HepG2 (cell line): Measurements from ENCODE around the gene TBC1D10A. TPM values are rescaled to one million over a fixed set of nuclear protein-coding genes. Genes with fewer than 3 reads are reported as not detected.
A peak's percentile ranks its signal among the peaks of the same experiment; 100 is the strongest.

Experiments used
- ARNT ChIP-seq: fragments of 450-650 bp; IDR thresholded peaks from 2 replicates; pipeline ENCODE4 v1.6.1; 2017
- CAMTA2 ChIP-seq: sonication (generic); formaldehyde crosslinking; IDR thresholded peaks from 2 replicates; pipeline ENCODE4 v1.4.0; 2020; ENCODE audit warnings: mild to moderate bottlenecking, missing genetic modification reagents, borderline replicate concordance
- CSRNP1 ChIP-seq: sonication (generic); formaldehyde crosslinking; IDR thresholded peaks from 2 replicates; pipeline ENCODE4 v1.8.1; 2023; ENCODE audit warnings: mild to moderate bottlenecking, missing genetic modification reagents
- HIC2 ChIP-seq: sonication (generic); formaldehyde crosslinking; IDR thresholded peaks from 2 replicates; pipeline ENCODE4 v1.9.0; 2022; ENCODE audit warnings: low read depth, missing genetic modification reagents
- MAFG ChIP-seq: sonication (generic); formaldehyde crosslinking; IDR thresholded peaks from 2 replicates; pipeline ENCODE4 v1.5.1; 2020; ENCODE audit warnings: mild to moderate bottlenecking, missing genetic modification reagents
- PITX1 ChIP-seq: sonication (generic); formaldehyde crosslinking; IDR thresholded peaks from 2 replicates; pipeline ENCODE4 v1.5.1; 2020; ENCODE audit warnings: mild to moderate bottlenecking, missing genetic modification reagents
- POLR2AphosphoS5 ChIP-seq: IDR thresholded peaks from 2 replicates; pipeline ENCODE4 v1.6.1; 2012; ENCODE audit warnings: low read depth, low read length
- TBX2 ChIP-seq: sonication (generic); formaldehyde crosslinking; IDR thresholded peaks from 2 replicates; pipeline ENCODE4 v1.5.0; 2020; ENCODE audit warnings: missing genetic modification reagents, mild to moderate bottlenecking, borderline replicate concordance
- ZBTB7B ChIP-seq: sonication (generic); formaldehyde crosslinking; IDR thresholded peaks from 2 replicates; pipeline ENCODE4 v1.4.0; 2020; ENCODE audit warnings: missing genetic modification reagents
- ZFP36L1 ChIP-seq: sonication (generic); formaldehyde crosslinking; IDR thresholded peaks from 2 replicates; pipeline ENCODE4 v1.8.0; 2022; ENCODE audit warnings: mild to moderate bottlenecking, missing genetic modification reagents, moderate library complexity
- ZFX ChIP-seq: sonication (generic); formaldehyde crosslinking; IDR thresholded peaks from 2 replicates; pipeline ENCODE4 v1.4.0; 2020; ENCODE audit warnings: mild to moderate bottlenecking, low read depth, missing genetic modification reagents, moderate library complexity
- ZHX1 ChIP-seq: sonication (generic); formaldehyde crosslinking; IDR thresholded peaks from 2 replicates; pipeline ENCODE4 v1.8.1; 2022; ENCODE audit warnings: low read depth, mild to moderate bottlenecking, missing genetic modification reagents
- ZNF335 ChIP-seq: sonication (generic); formaldehyde crosslinking; IDR thresholded peaks from 2 replicates; pipeline ENCODE4 v1.4.0; 2020; ENCODE audit warnings: missing genetic modification reagents
- ZNF615 ChIP-seq: sonication (generic); formaldehyde crosslinking; IDR thresholded peaks from 2 replicates; pipeline ENCODE4 v1.5.0; 2020; ENCODE audit warnings: mild to moderate bottlenecking, missing genetic modification reagents, borderline replicate concordance
- ZNF646 ChIP-seq: sonication (generic); formaldehyde crosslinking; IDR thresholded peaks from 2 replicates; pipeline ENCODE4 v1.9.0; 2021; ENCODE audit warnings: mild to moderate bottlenecking, missing genetic modification reagents
- ZZZ3 ChIP-seq: sonication (generic); formaldehyde crosslinking; IDR thresholded peaks from 2 replicates; pipeline ENCODE4 v1.4.0; 2020; ENCODE audit warnings: missing genetic modification reagents, mild to moderate bottlenecking, borderline replicate concordance
- polyA plus RNA-seq, 8 experiments: library from polyadenylated mRNA; depleted of rRNA in 3 of 8; stranded (reverse) in 7 of 8; unstranded in 1 of 8; fragments of >200 nt; fragmentation: Illumina TruSeq in 4 of 8; extraction: Trizol in 4 of 8; gene quantifications; 2 replicates each; pipeline versions ENCODE4 v1.2.1 to v1.2.3, GENCODE V29; 2011 to 2016; ENCODE audit warnings: low read depth in 4 of 8, missing spikeins in 1 of 8, mixed read lengths in 1 of 8; ENCODE audit not compliant: insufficient read depth in 1 of 8
- total RNA-seq, 5 experiments: library from RNA; depleted of rRNA; stranded (reverse); fragments of >200 nt; fragmentation: Illumina TruSeq; extraction: Trizol; gene quantifications; 2 replicates each; pipeline ENCODE4 v1.2.3, GENCODE V29; 2016; ENCODE audit warnings: low read depth in 1 of 5

The TBC1D10A gene
- total and polyA plus RNA-seq, 2 of the 13 experiments (the other 11 are each of a cell fraction or from before 2014, with no cell fraction given), result 4.2 to 4.9 TPM

- TF ChIP-seq ZHX1 (CRISPR knock-in tag) (peak; percentile 94), ZFP36L1 (CRISPR knock-in tag) (no peak), ARNT (no peak), HIC2 (CRISPR knock-in tag) (0 out of 2 replicates have a peak, but pooled peaks have one; percentile 39), POLR2AphosphoS5 (peak; percentile 75; the same call in 1 of the 2 replicates), CAMTA2 (CRISPR knock-in tag) (peak; percentile 92; the same call in 1 of the 2 replicates), MAFG (CRISPR knock-in tag) (no peak), TBX2 (CRISPR knock-in tag) (peak; percentile 82), ZFX (peak; percentile 100), PITX1 (CRISPR knock-in tag) (no peak), ZNF646 (CRISPR knock-in tag) (peak; percentile 63; the same call in 1 of the 2 replicates), CSRNP1 (CRISPR knock-in tag) (peak; percentile 88; the same call in 1 of the 2 replicates), ZBTB7B (CRISPR knock-in tag) (no peak), ZZZ3 (CRISPR knock-in tag) (peak; percentile 28; the same call in 1 of the 2 replicates), ZNF335 (CRISPR knock-in tag) (no peak), ZNF615 (CRISPR knock-in tag) (no peak)
Measured at GRCh38 chr22:30356449-30357235, 29.9 kb upstream of the TBC1D10A start, which contains the start of the genes CCDC157 and SF3A1 (continued).
